GM21737 (cell line): ENCODE measurements around the gene GABARAPL1.
"Not testable (repeated sequence)": the region's sequence is repeated elsewhere in the genome, so short reads cannot be mapped to it uniquely, and the experiment has no call there.

Experiments used
- ATAC-seq: cut with Tn5 transposase; IDR thresholded peaks from one replicate; pipeline ENCODE4 v1.9.1; 2021; ENCODE audit warnings: mild to moderate bottlenecking, moderate library complexity; ENCODE audit not compliant: unreplicated experiment

GABARAPL1 gene

GRCh38 chr12:10196210-10196609, 16.5 kb upstream of the GABARAPL1 start:
- peak; percentile 65 for ATAC-seq

GRCh38 chr12:10197879-10198278, 14.8 kb upstream of the GABARAPL1 start:
- ATAC-seq = no peak

- ATAC-seq = not testable (repeated sequence)
Observed at GRCh38 chr12:10204495-10204894, 8.2 kb upstream of the GABARAPL1 start.

- ATAC-seq = no peak
Observed at GRCh38 chr12:10205220-10205807, 7.4 kb upstream of the GABARAPL1 start.

GRCh38 chr12:10207136-10207535, 5.5 kb upstream of the GABARAPL1 start:
- ATAC-seq = no peak

GRCh38 chr12:10210225-10210624, 2.5 kb upstream of the GABARAPL1 start:
- ATAC-seq = no peak

- no peak for ATAC-seq
Observed at GRCh38 chr12:10211101-10211939, 1.4 kb upstream of the GABARAPL1 start.

- ATAC-seq = peak; percentile 60
Observed at GRCh38 chr12:10211940-10212738, 538 bp upstream of the GABARAPL1 start.

GRCh38 chr12:10213168-10214135, 775 bp downstream of the GABARAPL1 start:
- no peak for ATAC-seq

GRCh38 chr12:10214136-10214894, 1.6 kb downstream of the GABARAPL1 start:
- ATAC-seq = no peak

GRCh38 chr12:10214895-10215267, 2.2 kb downstream of the GABARAPL1 start:
- ATAC-seq = no peak

- ATAC-seq = no peak
Observed at GRCh38 chr12:10215436-10215835, 2.8 kb downstream of the GABARAPL1 start.

- ATAC-seq = not testable (repeated sequence)
Observed at GRCh38 chr12:10215946-10216345, 3.3 kb downstream of the GABARAPL1 start.

- no peak for ATAC-seq
Observed at GRCh38 chr12:10218021-10218420, 5.3 kb downstream of the GABARAPL1 start.

GRCh38 chr12:10220398-10221077, 7.9 kb downstream of the GABARAPL1 start:
- no peak for ATAC-seq

- ATAC-seq = no peak
Observed at GRCh38 chr12:10221846-10222245, 9.2 kb downstream of the GABARAPL1 start.

- ATAC-seq = no peak
Observed at GRCh38 chr12:10223208-10223607, 10.5 kb downstream of the GABARAPL1 start.

GRCh38 chr12:10225426-10225825, 12.7 kb downstream of the GABARAPL1 start:
- ATAC-seq = not testable (repeated sequence)

GRCh38 chr12:10226086-10226485, 13.4 kb downstream of the GABARAPL1 start:
- no peak for ATAC-seq
